Panc1 (cell line): Measurements from ENCODE around the gene SNX24.

ENCODE experiments used
- POLR2AphosphoS5 ChIP-seq: IDR thresholded peaks from 2 replicates; pipeline ENCODE4 v1.6.1; 2012; ENCODE audit warnings: mild to moderate bottlenecking, low read depth, low read length, moderate library complexity
- TCF7L2 ChIP-seq: IDR thresholded peaks from 2 replicates; pipeline ENCODE4 v1.6.1; 2011; ENCODE audit warnings: mild to moderate bottlenecking, low read depth, low read length, inconsistent platforms
- TF ChIP-seq, protein P1 (sequence below): fragments of 450-650 bp; IDR thresholded peaks from 2 replicates; pipeline ENCODE4 v1.5.1; 2017; ENCODE audit warnings: mild to moderate bottlenecking
- TF ChIP-seq, protein P2 (sequence below), 2 experiments: IDR thresholded peaks; 2 replicates each; pipeline ENCODE4 v1.6.1; 2011 to 2012; ENCODE audit warnings: low read depth in 2 of 2, control low read depth in 1 of 2, low read length in 1 of 2, mild to moderate bottlenecking in 1 of 2, moderate library complexity in 1 of 2; ENCODE audit not compliant: insufficient read depth in 1 of 2

DNA sequence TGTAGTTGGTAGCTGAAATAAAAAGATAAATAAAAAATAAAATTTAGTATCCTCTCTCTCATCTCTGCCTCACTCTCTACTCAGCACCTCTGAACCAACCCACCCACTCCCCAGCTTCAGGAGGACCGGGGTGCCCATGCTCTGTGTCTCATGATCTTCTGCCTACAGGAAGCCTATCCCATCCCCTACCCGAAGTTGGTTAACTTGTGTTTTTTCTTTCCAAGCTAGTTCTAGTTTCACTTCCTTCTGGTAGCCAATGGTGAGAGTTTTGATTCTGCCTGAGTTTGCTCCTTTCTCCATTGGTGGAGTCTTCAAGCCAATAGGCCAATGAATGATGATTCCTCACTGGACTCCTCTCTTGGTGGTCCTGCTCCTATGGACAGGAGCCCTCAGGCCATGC lies 32.1 kb downstream of the SNX24 start:
- TF ChIP-seq, protein P1, sequence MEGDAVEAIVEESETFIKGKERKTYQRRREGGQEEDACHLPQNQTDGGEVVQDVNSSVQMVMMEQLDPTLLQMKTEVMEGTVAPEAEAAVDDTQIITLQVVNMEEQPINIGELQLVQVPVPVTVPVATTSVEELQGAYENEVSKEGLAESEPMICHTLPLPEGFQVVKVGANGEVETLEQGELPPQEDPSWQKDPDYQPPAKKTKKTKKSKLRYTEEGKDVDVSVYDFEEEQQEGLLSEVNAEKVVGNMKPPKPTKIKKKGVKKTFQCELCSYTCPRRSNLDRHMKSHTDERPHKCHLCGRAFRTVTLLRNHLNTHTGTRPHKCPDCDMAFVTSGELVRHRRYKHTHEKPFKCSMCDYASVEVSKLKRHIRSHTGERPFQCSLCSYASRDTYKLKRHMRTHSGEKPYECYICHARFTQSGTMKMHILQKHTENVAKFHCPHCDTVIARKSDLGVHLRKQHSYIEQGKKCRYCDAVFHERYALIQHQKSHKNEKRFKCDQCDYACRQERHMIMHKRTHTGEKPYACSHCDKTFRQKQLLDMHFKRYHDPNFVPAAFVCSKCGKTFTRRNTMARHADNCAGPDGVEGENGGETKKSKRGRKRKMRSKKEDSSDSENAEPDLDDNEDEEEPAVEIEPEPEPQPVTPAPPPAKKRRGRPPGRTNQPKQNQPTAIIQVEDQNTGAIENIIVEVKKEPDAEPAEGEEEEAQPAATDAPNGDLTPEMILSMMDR = no peak
- TF ChIP-seq POLR2AphosphoS5 (no peak), TCF7L2 (no peak)
- TF ChIP-seq, protein P2, sequence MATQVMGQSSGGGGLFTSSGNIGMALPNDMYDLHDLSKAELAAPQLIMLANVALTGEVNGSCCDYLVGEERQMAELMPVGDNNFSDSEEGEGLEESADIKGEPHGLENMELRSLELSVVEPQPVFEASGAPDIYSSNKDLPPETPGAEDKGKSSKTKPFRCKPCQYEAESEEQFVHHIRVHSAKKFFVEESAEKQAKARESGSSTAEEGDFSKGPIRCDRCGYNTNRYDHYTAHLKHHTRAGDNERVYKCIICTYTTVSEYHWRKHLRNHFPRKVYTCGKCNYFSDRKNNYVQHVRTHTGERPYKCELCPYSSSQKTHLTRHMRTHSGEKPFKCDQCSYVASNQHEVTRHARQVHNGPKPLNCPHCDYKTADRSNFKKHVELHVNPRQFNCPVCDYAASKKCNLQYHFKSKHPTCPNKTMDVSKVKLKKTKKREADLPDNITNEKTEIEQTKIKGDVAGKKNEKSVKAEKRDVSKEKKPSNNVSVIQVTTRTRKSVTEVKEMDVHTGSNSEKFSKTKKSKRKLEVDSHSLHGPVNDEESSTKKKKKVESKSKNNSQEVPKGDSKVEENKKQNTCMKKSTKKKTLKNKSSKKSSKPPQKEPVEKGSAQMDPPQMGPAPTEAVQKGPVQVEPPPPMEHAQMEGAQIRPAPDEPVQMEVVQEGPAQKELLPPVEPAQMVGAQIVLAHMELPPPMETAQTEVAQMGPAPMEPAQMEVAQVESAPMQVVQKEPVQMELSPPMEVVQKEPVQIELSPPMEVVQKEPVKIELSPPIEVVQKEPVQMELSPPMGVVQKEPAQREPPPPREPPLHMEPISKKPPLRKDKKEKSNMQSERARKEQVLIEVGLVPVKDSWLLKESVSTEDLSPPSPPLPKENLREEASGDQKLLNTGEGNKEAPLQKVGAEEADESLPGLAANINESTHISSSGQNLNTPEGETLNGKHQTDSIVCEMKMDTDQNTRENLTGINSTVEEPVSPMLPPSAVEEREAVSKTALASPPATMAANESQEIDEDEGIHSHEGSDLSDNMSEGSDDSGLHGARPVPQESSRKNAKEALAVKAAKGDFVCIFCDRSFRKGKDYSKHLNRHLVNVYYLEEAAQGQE (IDR thresholded peaks at IDR 0.05; ENCODE audit: insufficient read depth in 1 of 2, low read depth in 2 of 2, low read length in 1 of 2) = no peak
